SU-DHL-6 (cell line): ENCODE measurements around the gene COL4A1.

ENCODE experiments used
- CTCF ChIP-seq: fragments of 200-600 bp; sonication (generic); IDR thresholded peaks from one replicate; pipeline ENCODE4 v1.5.1; 2017; ENCODE audit warnings: antibody characterized with exemption, mild to moderate bottlenecking, low read length, moderate library complexity; ENCODE audit not compliant: insufficient read depth, poor library complexity, severe bottlenecking
- EZH2phosphoT487 ChIP-seq: fragments of 200-600 bp; sonication (generic), shearing (Covaris generic); conservative IDR thresholded peaks from 2 replicates; pipeline ENCODE4 v1.6.1; 2018; ENCODE audit warnings: mild to moderate bottlenecking, antibody characterized with exemption, low read length, moderate library complexity, mixed read lengths

- no peak for TF ChIP-seq CTCF
- TF ChIP-seq EZH2phosphoT487 = no peak
Observed at GRCh38 chr13:110242615-110243014, 64.3 kb downstream of the COL4A1 start.
